Suprapubic skin (tissue), 4 donors: Measurements from ENCODE around the gene PRRX2.

Source experiments
- EP300 ChIP-seq: sonication (generic); formaldehyde crosslinking; IDR thresholded peaks from one replicate; pipeline ENCODE4 v1.6.1; 2017; ENCODE audit warnings: antibody characterized with exemption
- POLR2A ChIP-seq, 2 donors: fragments of 450-650 bp; IDR thresholded peaks; one replicate each; pipeline ENCODE4 v1.6.1; 2017; ENCODE audit warnings: antibody characterized with exemption in 2 of 2, mild to moderate bottlenecking in 2 of 2, moderate library complexity in 2 of 2
- POLR2AphosphoS5 ChIP-seq, 3 donors: sonication (generic); formaldehyde crosslinking; IDR thresholded peaks; one replicate each; pipeline ENCODE4 v1.6.1; 2017; ENCODE audit warnings: antibody characterized with exemption in 3 of 3
- TF ChIP-seq, protein P1 (sequence below), 2 donors: fragments of 200-600 bp in 1 of 2; fragments of 450-650 bp in 1 of 2; sonication (generic) in 1 of 2; IDR thresholded peaks; one replicate each; pipeline ENCODE4 v1.5.1; 2016 to 2019; ENCODE audit warnings: antibody characterized with exemption in 2 of 2, mild to moderate bottlenecking in 1 of 2, moderate library complexity in 1 of 2

DNA sequence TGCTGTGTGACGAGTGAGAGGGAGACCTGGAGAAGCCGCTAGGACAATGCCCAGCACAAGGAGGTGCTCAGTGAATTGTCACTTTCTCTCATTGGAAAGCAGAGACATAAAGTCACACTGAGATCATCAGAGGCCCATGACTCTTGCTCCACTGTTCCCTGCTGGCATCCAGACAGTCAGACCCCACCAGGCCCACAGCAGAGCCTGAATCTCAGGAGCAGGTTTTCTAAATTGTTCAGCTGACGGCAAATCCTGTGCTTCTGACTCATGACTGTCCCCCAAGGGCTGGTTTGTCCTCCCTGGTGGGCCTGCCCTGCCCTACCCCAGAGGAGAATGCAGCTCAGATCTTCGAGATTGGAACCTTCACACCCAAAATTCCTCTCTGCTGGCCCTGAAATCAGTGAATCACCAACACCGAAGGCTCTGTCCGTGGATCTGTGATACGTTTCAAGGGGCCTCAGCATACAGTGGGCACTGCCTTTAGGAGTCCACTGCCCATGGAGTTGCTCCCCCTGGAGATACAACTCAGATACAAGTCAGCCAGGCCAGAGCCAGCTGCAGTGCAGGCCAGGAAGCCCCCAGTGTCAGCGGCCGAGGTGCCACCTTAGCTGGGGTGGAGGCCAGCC is 84.7 kb downstream of the PRRX2 start:
- TF ChIP-seq POLR2AphosphoS5 (IDR thresholded peaks at IDR 0.05) (no peak), POLR2A (IDR thresholded peaks at IDR 0.05) (no peak), EP300 (no peak)
- TF ChIP-seq, protein P1, sequence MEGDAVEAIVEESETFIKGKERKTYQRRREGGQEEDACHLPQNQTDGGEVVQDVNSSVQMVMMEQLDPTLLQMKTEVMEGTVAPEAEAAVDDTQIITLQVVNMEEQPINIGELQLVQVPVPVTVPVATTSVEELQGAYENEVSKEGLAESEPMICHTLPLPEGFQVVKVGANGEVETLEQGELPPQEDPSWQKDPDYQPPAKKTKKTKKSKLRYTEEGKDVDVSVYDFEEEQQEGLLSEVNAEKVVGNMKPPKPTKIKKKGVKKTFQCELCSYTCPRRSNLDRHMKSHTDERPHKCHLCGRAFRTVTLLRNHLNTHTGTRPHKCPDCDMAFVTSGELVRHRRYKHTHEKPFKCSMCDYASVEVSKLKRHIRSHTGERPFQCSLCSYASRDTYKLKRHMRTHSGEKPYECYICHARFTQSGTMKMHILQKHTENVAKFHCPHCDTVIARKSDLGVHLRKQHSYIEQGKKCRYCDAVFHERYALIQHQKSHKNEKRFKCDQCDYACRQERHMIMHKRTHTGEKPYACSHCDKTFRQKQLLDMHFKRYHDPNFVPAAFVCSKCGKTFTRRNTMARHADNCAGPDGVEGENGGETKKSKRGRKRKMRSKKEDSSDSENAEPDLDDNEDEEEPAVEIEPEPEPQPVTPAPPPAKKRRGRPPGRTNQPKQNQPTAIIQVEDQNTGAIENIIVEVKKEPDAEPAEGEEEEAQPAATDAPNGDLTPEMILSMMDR (IDR thresholded peaks at IDR 0.05): no peak
